Liver (tissue), 3 donors: ENCODE data around the gene KRT8.

Source experiments
- CTCF ChIP-seq: fragments of 150-350 bp; IDR thresholded peaks from 2 replicates; pipeline ENCODE4 v1.5.1; 2017; ENCODE audit warnings: improper control_type of control experiment, low read depth, low read length; ENCODE audit not compliant: missing input control
- EGR1 ChIP-seq, 2 donors: IDR thresholded peaks; 2 replicates each; pipeline ENCODE4 v1.6.1; 2016 to 2018; ENCODE audit warnings: antibody characterized with exemption in 2 of 2, low read depth in 2 of 2
- FOXA1 ChIP-seq: IDR thresholded peaks from 2 replicates; pipeline ENCODE4 v1.6.1; 2016; ENCODE audit warnings: antibody characterized with exemption
- FOXA2 ChIP-seq: IDR thresholded peaks from 2 replicates; pipeline ENCODE4 v1.6.1; 2016; ENCODE audit warnings: antibody characterized with exemption
- GABPA ChIP-seq, 2 donors: IDR thresholded peaks in 1 of 2; conservative IDR thresholded peaks in 1 of 2; 2 replicates each; pipeline ENCODE4 v1.6.1; 2016; ENCODE audit warnings: antibody characterized with exemption in 2 of 2, mild to moderate bottlenecking in 1 of 2, moderate library complexity in 1 of 2
- HNF4G ChIP-seq: IDR thresholded peaks from 2 replicates; pipeline ENCODE4 v1.6.1; 2016; ENCODE audit warnings: antibody characterized with exemption
- NR2F2 ChIP-seq: IDR thresholded peaks from 2 replicates; pipeline ENCODE4 v1.6.1; 2016; ENCODE audit warnings: antibody characterized with exemption
- RAD21 ChIP-seq, 2 donors: IDR thresholded peaks; 2 replicates each; pipeline ENCODE4 v1.6.1; 2016; ENCODE audit warnings: antibody characterized with exemption in 2 of 2, mild to moderate bottlenecking in 2 of 2
- REST ChIP-seq: IDR thresholded peaks from 2 replicates; pipeline ENCODE4 v1.6.1; 2016; ENCODE audit warnings: antibody characterized with exemption, mild to moderate bottlenecking
- RXRA ChIP-seq, 2 donors: IDR thresholded peaks; 2 replicates each; pipeline ENCODE4 v1.6.1; 2017 to 2018; ENCODE audit warnings: antibody characterized with exemption in 2 of 2, mild to moderate bottlenecking in 1 of 2
- SP1 ChIP-seq: IDR thresholded peaks from 2 replicates; pipeline ENCODE4 v1.6.1; 2018; ENCODE audit warnings: antibody characterized with exemption, mild to moderate bottlenecking
- TAF1 ChIP-seq: conservative IDR thresholded peaks from 2 replicates; pipeline ENCODE4 v1.6.1; 2016; ENCODE audit warnings: antibody characterized with exemption, mild to moderate bottlenecking
- YY1 ChIP-seq: IDR thresholded peaks from 2 replicates; pipeline ENCODE4 v1.6.1; 2016; ENCODE audit warnings: antibody characterized with exemption, mild to moderate bottlenecking
- TF ChIP-seq, protein P1 (sequence below): IDR thresholded peaks from 2 replicates; pipeline ENCODE4 v1.6.1; 2016; ENCODE audit warnings: antibody characterized with exemption
- donor health status: healthy.
- donor health status: healthy.

- TF ChIP-seq CTCF = no peak
- TF ChIP-seq TAF1 = no peak
- TF ChIP-seq NR2F2 = no peak
- TF ChIP-seq RAD21 (IDR thresholded peaks at IDR 0.05) = no peak
- no peak for TF ChIP-seq YY1
- TF ChIP-seq REST = no peak
- TF ChIP-seq, protein P1, sequence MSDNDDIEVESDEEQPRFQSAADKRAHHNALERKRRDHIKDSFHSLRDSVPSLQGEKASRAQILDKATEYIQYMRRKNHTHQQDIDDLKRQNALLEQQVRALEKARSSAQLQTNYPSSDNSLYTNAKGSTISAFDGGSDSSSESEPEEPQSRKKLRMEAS = no peak
- TF ChIP-seq GABPA (IDR thresholded peaks at IDR 0.05 in 1 of 2, conservative IDR thresholded peaks at IDR 0.05 in 1 of 2) = no peak
- TF ChIP-seq FOXA1 = no peak
- TF ChIP-seq EGR1 (IDR thresholded peaks at IDR 0.05; ENCODE audit: low read depth in 2 of 2) = no peak
- TF ChIP-seq SP1 = no peak
- no peak for TF ChIP-seq RXRA (IDR thresholded peaks at IDR 0.05)
- TF ChIP-seq FOXA2 = no peak
- no peak for TF ChIP-seq HNF4G
These were observed 41.5 kb upstream of the KRT8 start for GRCh38 chr12:52946334-52946733.
